ENCODE measurements around the gene OR6Q1. TPM values are rescaled to one million over a fixed set of nuclear protein-coding genes. Genes with fewer than 3 reads are reported as not detected.

The OR6Q1 gene
- polyA plus RNA-seq, 1 donor from 2014 or later, result not detected

DNA sequence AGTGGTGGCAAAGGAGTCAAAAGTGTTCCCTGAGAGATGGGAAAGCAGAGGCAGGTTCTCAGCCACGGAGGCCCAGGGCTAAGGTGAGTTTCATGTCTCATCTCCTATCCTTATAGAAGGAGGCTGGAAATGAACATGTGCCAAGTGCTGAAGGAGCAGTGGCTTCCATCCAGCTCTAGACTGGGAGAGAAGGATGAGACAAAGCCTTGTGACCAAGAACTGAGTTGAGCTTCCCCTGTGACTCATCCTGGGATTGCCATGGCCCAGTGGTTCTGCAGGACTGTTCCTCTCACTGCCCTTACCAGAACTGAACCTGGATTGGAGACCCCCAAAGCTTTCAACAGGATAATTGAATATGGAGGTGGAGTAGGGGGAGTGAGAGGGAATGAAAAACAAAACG lies 23.8 kb upstream of the OR6Q1 start:
- no peaks in the 10 kb centered on the region for H3K9me3 ChIP-seq (ENCODE audit: low read length)
- H3K9me2 ChIP-seq (ENCODE audit: insufficient read depth, low read length), result no peaks in the 10 kb centered on the region
- no peaks in the 10 kb centered on the region for H3K79me2 ChIP-seq (replicated peaks; ENCODE audit: insufficient read depth, low read length)
- H3K27ac ChIP-seq (ENCODE audit: low read length), result no peak overlapping the region
- no peaks in the 10 kb centered on the region for H3K27me3 ChIP-seq (ENCODE audit: insufficient read depth, low read depth, low read length)
- H3K4me2 ChIP-seq (ENCODE audit: low read length), result no peak overlapping the region
- H3K4me3 ChIP-seq (ENCODE audit: low read length), result no peak overlapping the region
- H3K9ac ChIP-seq (ENCODE audit: low read length), result no peak overlapping the region
- H3K36me3 ChIP-seq (ENCODE audit: insufficient read depth, low read length), result no peaks in the 10 kb centered on the region
- TF ChIP-seq, protein P1, sequence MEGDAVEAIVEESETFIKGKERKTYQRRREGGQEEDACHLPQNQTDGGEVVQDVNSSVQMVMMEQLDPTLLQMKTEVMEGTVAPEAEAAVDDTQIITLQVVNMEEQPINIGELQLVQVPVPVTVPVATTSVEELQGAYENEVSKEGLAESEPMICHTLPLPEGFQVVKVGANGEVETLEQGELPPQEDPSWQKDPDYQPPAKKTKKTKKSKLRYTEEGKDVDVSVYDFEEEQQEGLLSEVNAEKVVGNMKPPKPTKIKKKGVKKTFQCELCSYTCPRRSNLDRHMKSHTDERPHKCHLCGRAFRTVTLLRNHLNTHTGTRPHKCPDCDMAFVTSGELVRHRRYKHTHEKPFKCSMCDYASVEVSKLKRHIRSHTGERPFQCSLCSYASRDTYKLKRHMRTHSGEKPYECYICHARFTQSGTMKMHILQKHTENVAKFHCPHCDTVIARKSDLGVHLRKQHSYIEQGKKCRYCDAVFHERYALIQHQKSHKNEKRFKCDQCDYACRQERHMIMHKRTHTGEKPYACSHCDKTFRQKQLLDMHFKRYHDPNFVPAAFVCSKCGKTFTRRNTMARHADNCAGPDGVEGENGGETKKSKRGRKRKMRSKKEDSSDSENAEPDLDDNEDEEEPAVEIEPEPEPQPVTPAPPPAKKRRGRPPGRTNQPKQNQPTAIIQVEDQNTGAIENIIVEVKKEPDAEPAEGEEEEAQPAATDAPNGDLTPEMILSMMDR (IDR thresholded peaks at IDR 0.05; ENCODE audit: poor library complexity, severe bottlenecking), result no peak
- TF ChIP-seq EP300 (conservative IDR thresholded peaks at IDR 0.05; ENCODE audit: poor library complexity, severe bottlenecking) (no peak), SMC3 (conservative IDR thresholded peaks at IDR 0.05; ENCODE audit: poor library complexity) (no peak), TAF1 (IDR thresholded peaks at IDR 0.05; ENCODE audit: low read depth) (no peak), RAD21 (conservative IDR thresholded peaks at IDR 0.05) (no peak)
- H4K20me1 ChIP-seq (ENCODE audit: insufficient read depth), result no peaks in the 10 kb centered on the region
- H3F3A ChIP-seq (ENCODE audit: insufficient read depth, low read length, poor library complexity, severe bottlenecking), result no peaks in the 10 kb centered on the region
- H2AFZ ChIP-seq (ENCODE audit: low read depth, low read length), result no peak overlapping the region

DNA sequence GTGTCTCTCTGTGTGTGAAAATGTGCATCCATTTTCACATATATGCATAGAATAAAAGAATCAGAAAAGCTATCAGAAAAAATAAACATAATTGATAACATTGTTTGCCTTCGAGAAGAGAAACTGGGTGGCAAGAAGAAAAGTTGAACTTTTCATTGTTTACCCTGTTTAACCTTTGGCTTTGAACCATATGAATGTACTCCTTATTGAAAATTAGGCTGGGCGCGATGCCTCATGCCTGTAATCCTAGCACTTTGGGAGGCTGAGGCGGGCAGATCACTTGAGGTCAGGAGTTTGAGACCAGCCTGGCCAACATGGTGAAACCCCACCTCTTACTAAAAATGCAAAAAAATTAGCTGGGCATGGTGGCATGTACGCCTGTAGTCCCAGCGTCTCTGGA lies 19.0 kb upstream of the OR6Q1 start:
- H2AFZ ChIP-seq (ENCODE audit: low read depth, low read length), result no peak overlapping the region
- no peak overlapping the region for H3K4me3 ChIP-seq (ENCODE audit: low read length)
- no peaks in the 10 kb centered on the region for H3F3A ChIP-seq (ENCODE audit: insufficient read depth, low read length, poor library complexity, severe bottlenecking)
- H3K79me2 ChIP-seq (replicated peaks; ENCODE audit: insufficient read depth, low read length), result no peaks in the 10 kb centered on the region
- H3K27ac ChIP-seq (ENCODE audit: low read length), result no peak overlapping the region
- no peak overlapping the region for H3K4me2 ChIP-seq (ENCODE audit: low read length)
- H3K9me3 ChIP-seq (ENCODE audit: low read length), result no peaks in the 10 kb centered on the region
- H3K36me3 ChIP-seq (ENCODE audit: insufficient read depth, low read length), result no peaks in the 10 kb centered on the region
- H3K9ac ChIP-seq (ENCODE audit: low read length), result no peak overlapping the region
- no peaks in the 10 kb centered on the region for H3K9me2 ChIP-seq (ENCODE audit: insufficient read depth, low read length)
- no peak for TF ChIP-seq POLR2AphosphoS5 (IDR thresholded peaks at IDR 0.05)
- no peak for TF ChIP-seq EP300 (conservative IDR thresholded peaks at IDR 0.05; ENCODE audit: poor library complexity, severe bottlenecking)
- TF ChIP-seq, protein P2, sequence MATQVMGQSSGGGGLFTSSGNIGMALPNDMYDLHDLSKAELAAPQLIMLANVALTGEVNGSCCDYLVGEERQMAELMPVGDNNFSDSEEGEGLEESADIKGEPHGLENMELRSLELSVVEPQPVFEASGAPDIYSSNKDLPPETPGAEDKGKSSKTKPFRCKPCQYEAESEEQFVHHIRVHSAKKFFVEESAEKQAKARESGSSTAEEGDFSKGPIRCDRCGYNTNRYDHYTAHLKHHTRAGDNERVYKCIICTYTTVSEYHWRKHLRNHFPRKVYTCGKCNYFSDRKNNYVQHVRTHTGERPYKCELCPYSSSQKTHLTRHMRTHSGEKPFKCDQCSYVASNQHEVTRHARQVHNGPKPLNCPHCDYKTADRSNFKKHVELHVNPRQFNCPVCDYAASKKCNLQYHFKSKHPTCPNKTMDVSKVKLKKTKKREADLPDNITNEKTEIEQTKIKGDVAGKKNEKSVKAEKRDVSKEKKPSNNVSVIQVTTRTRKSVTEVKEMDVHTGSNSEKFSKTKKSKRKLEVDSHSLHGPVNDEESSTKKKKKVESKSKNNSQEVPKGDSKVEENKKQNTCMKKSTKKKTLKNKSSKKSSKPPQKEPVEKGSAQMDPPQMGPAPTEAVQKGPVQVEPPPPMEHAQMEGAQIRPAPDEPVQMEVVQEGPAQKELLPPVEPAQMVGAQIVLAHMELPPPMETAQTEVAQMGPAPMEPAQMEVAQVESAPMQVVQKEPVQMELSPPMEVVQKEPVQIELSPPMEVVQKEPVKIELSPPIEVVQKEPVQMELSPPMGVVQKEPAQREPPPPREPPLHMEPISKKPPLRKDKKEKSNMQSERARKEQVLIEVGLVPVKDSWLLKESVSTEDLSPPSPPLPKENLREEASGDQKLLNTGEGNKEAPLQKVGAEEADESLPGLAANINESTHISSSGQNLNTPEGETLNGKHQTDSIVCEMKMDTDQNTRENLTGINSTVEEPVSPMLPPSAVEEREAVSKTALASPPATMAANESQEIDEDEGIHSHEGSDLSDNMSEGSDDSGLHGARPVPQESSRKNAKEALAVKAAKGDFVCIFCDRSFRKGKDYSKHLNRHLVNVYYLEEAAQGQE (IDR thresholded peaks at IDR 0.05; ENCODE audit: borderline replicate concordance), result no peak
- no peak for TF ChIP-seq RAD21 (conservative IDR thresholded peaks at IDR 0.05)
- no peak for TF ChIP-seq EZH2 (IDR thresholded peaks at IDR 0.05; ENCODE audit: borderline replicate concordance, insufficient read depth, low read length, poor library complexity, severe bottlenecking)
- TF ChIP-seq MXI1 (conservative IDR thresholded peaks at IDR 0.05; ENCODE audit: poor library complexity, severe bottlenecking), result no peak
- no peak for TF ChIP-seq SMC3 (conservative IDR thresholded peaks at IDR 0.05; ENCODE audit: poor library complexity)
- TF ChIP-seq, protein P1 (IDR thresholded peaks at IDR 0.05; ENCODE audit: poor library complexity, severe bottlenecking), result no peak
- TF ChIP-seq TAF1 (IDR thresholded peaks at IDR 0.05; ENCODE audit: low read depth), result no peak
- no peaks in the 10 kb centered on the region for H4K20me1 ChIP-seq (ENCODE audit: insufficient read depth)
- no peaks in the 10 kb centered on the region for H3K27me3 ChIP-seq (ENCODE audit: insufficient read depth, low read depth, low read length)
